Measurements from ENCODE around the gene C1orf216. TPM values are rescaled to one million over a fixed set of nuclear protein-coding genes. Genes with fewer than 3 reads are reported as not detected.

Gene C1orf216
- total RNA-seq, 2 experiments from 2014 or later, result 2.9 to 3.8 TPM

GRCh38 chr1:35708952-35709351 is 9.7 kb downstream of the C1orf216 start:
- intact Hi-C loops (cut with DNase I, micrococcal nuclease), result no loop called here
- no peaks in the 10 kb centered on the region for H3K36me3 Mint-ChIP-seq (ENCODE audit: low read depth)
- CTCF ChIA-PET, result no interaction called here

GRCh38 chr1:35708441-35708921 is 10.2 kb downstream of the C1orf216 start:
- H3K36me3 ChIP-seq (ENCODE audit: insufficient read depth, low read length), result no peaks in the 10 kb centered on the region
- peaks cover 23 to 28% of the 10 kb centered on the region in 2 experiments for H3K27me3 ChIP-seq (ENCODE audit: control insufficient read depth in 1 of 2, insufficient read depth in 2 of 2, low read length in 2 of 2)
- ChIA-PET POLR2A (no interaction called here), CTCF (no interaction called here)
- no peaks in the 10 kb centered on the region for H3K36me3 Mint-ChIP-seq (ENCODE audit: low read depth)
- H3K27me3 Mint-ChIP-seq, result peaks cover 48% of the 10 kb centered on the region
- H3K4me1 Mint-ChIP-seq (ENCODE audit: low read depth), result peaks cover 23% of the 10 kb centered on the region
- H3K27ac ChIP-seq (ENCODE audit: low read depth in 1 of 2, low read length in 2 of 2), result no peak overlapping the region
- H3K4me3 Mint-ChIP-seq, result peak overlapping the region; percentile 56
- H3K9me3 ChIP-seq (ENCODE audit: control insufficient read depth in 1 of 2, insufficient read depth in 1 of 2, low read length in 2 of 2), result peaks cover 0 to 5% of the 10 kb centered on the region in 2 experiments
- TF ChIP-seq, protein P1, sequence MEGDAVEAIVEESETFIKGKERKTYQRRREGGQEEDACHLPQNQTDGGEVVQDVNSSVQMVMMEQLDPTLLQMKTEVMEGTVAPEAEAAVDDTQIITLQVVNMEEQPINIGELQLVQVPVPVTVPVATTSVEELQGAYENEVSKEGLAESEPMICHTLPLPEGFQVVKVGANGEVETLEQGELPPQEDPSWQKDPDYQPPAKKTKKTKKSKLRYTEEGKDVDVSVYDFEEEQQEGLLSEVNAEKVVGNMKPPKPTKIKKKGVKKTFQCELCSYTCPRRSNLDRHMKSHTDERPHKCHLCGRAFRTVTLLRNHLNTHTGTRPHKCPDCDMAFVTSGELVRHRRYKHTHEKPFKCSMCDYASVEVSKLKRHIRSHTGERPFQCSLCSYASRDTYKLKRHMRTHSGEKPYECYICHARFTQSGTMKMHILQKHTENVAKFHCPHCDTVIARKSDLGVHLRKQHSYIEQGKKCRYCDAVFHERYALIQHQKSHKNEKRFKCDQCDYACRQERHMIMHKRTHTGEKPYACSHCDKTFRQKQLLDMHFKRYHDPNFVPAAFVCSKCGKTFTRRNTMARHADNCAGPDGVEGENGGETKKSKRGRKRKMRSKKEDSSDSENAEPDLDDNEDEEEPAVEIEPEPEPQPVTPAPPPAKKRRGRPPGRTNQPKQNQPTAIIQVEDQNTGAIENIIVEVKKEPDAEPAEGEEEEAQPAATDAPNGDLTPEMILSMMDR (IDR thresholded peaks at IDR 0.05), result no peak
- no peaks in the 10 kb centered on the region for H3K9me3 Mint-ChIP-seq
- peaks cover 19% of the 10 kb centered on the region for H3K4me1 ChIP-seq (ENCODE audit: insufficient read depth, low read length)
- DNase-seq (peak in 1 of 14 experiments; percentile 6), ATAC-seq (ENCODE audit: poor library complexity) (peak; percentile 38)
- intact Hi-C loops (cut with DNase I, micrococcal nuclease), result no loop called here
- peak overlapping the region; percentile 28 for H3K4me3 ChIP-seq (ENCODE audit: low read length)
- H3K27ac Mint-ChIP-seq, result no peak overlapping the region

More at GRCh38 chr1:35708952-35709351, 9.7 kb downstream of the C1orf216 start:
- peaks cover 0 to 5% of the 10 kb centered on the region in 2 experiments for H3K9me3 ChIP-seq (ENCODE audit: control insufficient read depth in 1 of 2, insufficient read depth in 1 of 2, low read length in 2 of 2)
- peaks cover 3% of the 10 kb centered on the region for H3K36me3 ChIP-seq (ENCODE audit: insufficient read depth, low read length)
- Mint-ChIP-seq H3K27me3 (peaks cover 46% of the 10 kb centered on the region), H3K4me1 (ENCODE audit: low read depth) (peaks cover 23% of the 10 kb centered on the region), H3K4me3 (peak overlapping the region; percentile 56), H3K27ac (no peak overlapping the region), H3K9me3 (no peaks in the 10 kb centered on the region)
- ATAC-seq (ENCODE audit: poor library complexity) (no peak), DNase-seq (no peak)
- H3K27me3 ChIP-seq (ENCODE audit: control insufficient read depth in 1 of 2, insufficient read depth in 2 of 2, low read length in 2 of 2), result peaks cover 23 to 28% of the 10 kb centered on the region in 2 experiments
- TF ChIP-seq, protein P1 (IDR thresholded peaks at IDR 0.05), result no peak
- H3K4me1 ChIP-seq (ENCODE audit: insufficient read depth, low read length), result peaks cover 19% of the 10 kb centered on the region
- POLR2A ChIA-PET, result no interaction called here
- no peak overlapping the region for H3K27ac ChIP-seq (ENCODE audit: low read depth in 1 of 2, low read length in 2 of 2)
- no peak overlapping the region for H3K4me3 ChIP-seq (ENCODE audit: low read length)

GRCh38 chr1:35707601-35708440 is 10.9 kb downstream of the C1orf216 start:
- CTCF ChIA-PET, result interaction anchor here (1.2 to 1.6 kb wide), 2 partner anchors 8 to 139 kb away, joined by 4 to 11 read pairs; no protein-coding TSS in a partner anchor
- H3K4me1 ChIP-seq (ENCODE audit: insufficient read depth, low read length), result peaks cover 19% of the 10 kb centered on the region

More at GRCh38 chr1:35707601-35708440, 10.9 kb downstream of the C1orf216 start:
- TF ChIP-seq, protein P1 (IDR thresholded peaks at IDR 0.05), result no peak
- peak; percentile 46 for ATAC-seq (ENCODE audit: poor library complexity)
- no peaks in the 10 kb centered on the region for H3K36me3 ChIP-seq (ENCODE audit: insufficient read depth, low read length)
- intact Hi-C loops (cut with DNase I, micrococcal nuclease), result no loop called here
- H3K27me3 ChIP-seq (ENCODE audit: control insufficient read depth in 1 of 2, insufficient read depth in 2 of 2, low read length in 2 of 2), result peaks cover 26 to 35% of the 10 kb centered on the region in 2 experiments
- Mint-ChIP-seq H3K4me1 (ENCODE audit: low read depth) (peaks cover 23% of the 10 kb centered on the region), H3K4me3 (peak overlapping the region; percentile 76), H3K27me3 (peaks cover 55% of the 10 kb centered on the region), H3K36me3 (ENCODE audit: low read depth) (no peaks in the 10 kb centered on the region), H3K9me3 (no peaks in the 10 kb centered on the region), H3K27ac (no peak overlapping the region)
- POLR2A ChIA-PET, result interaction anchor here (0.7 to 0.8 kb wide), 2 partner anchors 8 to 15 kb away, joined by 3 read pairs; no protein-coding TSS in a partner anchor
- H3K27ac ChIP-seq (ENCODE audit: low read depth in 1 of 2, low read length in 2 of 2), result no peak overlapping the region
- H3K9me3 ChIP-seq (ENCODE audit: control insufficient read depth in 1 of 2, insufficient read depth in 1 of 2, low read length in 2 of 2), result peaks cover 0 to 5% of the 10 kb centered on the region in 2 experiments
- peak in 7 of 14 experiments; percentile 4 to 49 (median 31) for DNase-seq
- peak overlapping the region; percentile 49 for H3K4me3 ChIP-seq (ENCODE audit: low read length)

Measured in CD4-positive, alpha-beta T cell (primary cell).